ENCODE results near the gene MX2. TPM values are rescaled to one million over a fixed set of nuclear protein-coding genes. Genes with fewer than 3 reads are reported as not detected.

MX2 gene
- total RNA-seq, 6 experiments from 2014 or later: 0.11 to 0.61 (median 0.36) TPM; not detected in 1

GRCh38 chr21:41367945-41368734 lies 6.3 kb downstream of the MX2 start:
- no peak for TF ChIP-seq CTCF (IDR thresholded peaks at IDR 0.05)
- H3K27me3 Mint-ChIP-seq (ENCODE audit: insufficient read depth): peaks cover 24% of the 10 kb centered on the region
- no peak overlapping the region for H3K4me3 Mint-ChIP-seq
- DNase-seq: no peak
- H3K36me3 Mint-ChIP-seq (ENCODE audit: low read depth): no peaks in the 10 kb centered on the region
- H3K9me3 Mint-ChIP-seq: no peaks in the 10 kb centered on the region; the same call in 1 of the 2 replicates
- H3K27ac Mint-ChIP-seq: no peak overlapping the region
- peaks cover 2% of the 10 kb centered on the region; the same call in 1 of the 2 replicates for H3K4me1 Mint-ChIP-seq (ENCODE audit: low read depth)

GRCh38 chr21:41368735-41369104 lies 6.9 kb downstream of the MX2 start:
- no peak for DNase-seq
- TF ChIP-seq CTCF (IDR thresholded peaks at IDR 0.05): no peak
- no peak overlapping the region for H3K4me3 Mint-ChIP-seq
- peaks cover 24% of the 10 kb centered on the region for H3K27me3 Mint-ChIP-seq (ENCODE audit: insufficient read depth)
- no peaks in the 10 kb centered on the region for H3K36me3 Mint-ChIP-seq (ENCODE audit: low read depth)
- no peaks in the 10 kb centered on the region; the same call in 1 of the 2 replicates for H3K9me3 Mint-ChIP-seq
- no peaks in the 10 kb centered on the region; the same call in 1 of the 2 replicates for H3K4me1 Mint-ChIP-seq (ENCODE audit: low read depth)
- no peak overlapping the region for H3K27ac Mint-ChIP-seq

- no peaks in the 10 kb centered on the region for H3K36me3 Mint-ChIP-seq (ENCODE audit: low read depth)
- no peak overlapping the region for H3K4me3 Mint-ChIP-seq
- no peak for TF ChIP-seq CTCF (IDR thresholded peaks at IDR 0.05)
- DNase-seq: no peak
- no peaks in the 10 kb centered on the region; the same call in 1 of the 2 replicates for H3K9me3 Mint-ChIP-seq
- no peak overlapping the region for H3K27ac Mint-ChIP-seq
- H3K27me3 Mint-ChIP-seq (ENCODE audit: insufficient read depth): peaks cover 24% of the 10 kb centered on the region
- H3K4me1 Mint-ChIP-seq (ENCODE audit: low read depth): no peaks in the 10 kb centered on the region; the same call in 1 of the 2 replicates
Observed at GRCh38 chr21:41369105-41369919, 7.5 kb downstream of the MX2 start.

- DNase-seq: no peak
- TF ChIP-seq CTCF (IDR thresholded peaks at IDR 0.05): no peak
- Mint-ChIP-seq H3K27me3 (ENCODE audit: insufficient read depth) (peaks cover 24% of the 10 kb centered on the region), H3K27ac (no peak overlapping the region), H3K4me1 (ENCODE audit: low read depth) (no peaks in the 10 kb centered on the region; the same call in 1 of the 2 replicates), H3K9me3 (no peaks in the 10 kb centered on the region; the same call in 1 of the 2 replicates), H3K36me3 (ENCODE audit: low read depth) (no peaks in the 10 kb centered on the region), H3K4me3 (no peak overlapping the region)
Observed at GRCh38 chr21:41369920-41370839, 8.4 kb downstream of the MX2 start.
